OCI-M1 (cell line): Measurements from ENCODE around the gene LRRC2.

ENCODE experiments used
- DNase-seq: peaks from one replicate; lab custom pipeline; 2025; lab: John Stamatoyannopoulos, UW

LRRC2 gene

GRCh38 chr3:46478341-46478740, 87.8 kb downstream of the LRRC2 start:
- no peak for DNase-seq

- no peak for DNase-seq
These were observed 88.3 kb downstream of the LRRC2 start for GRCh38 chr3:46477756-46478155.

- no peak for DNase-seq
These were observed 89.0 kb downstream of the LRRC2 start for GRCh38 chr3:46477145-46477544.

GRCh38 chr3:46472736-46473135, 93.4 kb downstream of the LRRC2 start:
- no peak for DNase-seq

- DNase-seq: no peak
These were observed 94.7 kb downstream of the LRRC2 start for GRCh38 chr3:46471371-46471914.

GRCh38 chr3:46470831-46471230, 95.3 kb downstream of the LRRC2 start:
- DNase-seq: no peak

- DNase-seq: no peak
These were observed 96.3 kb downstream of the LRRC2 start for GRCh38 chr3:46469680-46470357.

GRCh38 chr3:46468753-46469600, 97.1 kb downstream of the LRRC2 start:
- no peak for DNase-seq

- DNase-seq: no peak
These were observed 98.5 kb downstream of the LRRC2 start for GRCh38 chr3:46467562-46467961.

- no peak for DNase-seq
These were observed 99.2 kb downstream of the LRRC2 start for GRCh38 chr3:46466871-46467403.

GRCh38 chr3:46466273-46466672, 99.8 kb downstream of the LRRC2 start:
- DNase-seq: no peak
